NB4 (cell line): ENCODE results near the gene PDE4B.

ENCODE experiments used
- MYC ChIP-seq: IDR thresholded peaks from 2 replicates; pipeline ENCODE4 v1.6.1; 2011; ENCODE audit warnings: low read depth, low read length
- POLR2A ChIP-seq: IDR thresholded peaks from 2 replicates; pipeline ENCODE4 v1.6.1; 2011; ENCODE audit warnings: mild to moderate bottlenecking; ENCODE audit not compliant: insufficient read length; ENCODE audit errors: extremely low read depth
- TF ChIP-seq, protein P1 (sequence below): IDR thresholded peaks from 2 replicates; pipeline ENCODE4 v1.6.1; 2011; ENCODE audit warnings: low read depth, low read length
- TF ChIP-seq, protein P2 (sequence below): IDR thresholded peaks from one replicate; pipeline ENCODE4 v1.5.1; 2012; ENCODE audit warnings: low read depth, low read length

- TF ChIP-seq MYC = no peak
- TF ChIP-seq, protein P1, sequence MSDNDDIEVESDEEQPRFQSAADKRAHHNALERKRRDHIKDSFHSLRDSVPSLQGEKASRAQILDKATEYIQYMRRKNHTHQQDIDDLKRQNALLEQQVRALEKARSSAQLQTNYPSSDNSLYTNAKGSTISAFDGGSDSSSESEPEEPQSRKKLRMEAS = no peak
- no peak for TF ChIP-seq POLR2A
- TF ChIP-seq, protein P2, sequence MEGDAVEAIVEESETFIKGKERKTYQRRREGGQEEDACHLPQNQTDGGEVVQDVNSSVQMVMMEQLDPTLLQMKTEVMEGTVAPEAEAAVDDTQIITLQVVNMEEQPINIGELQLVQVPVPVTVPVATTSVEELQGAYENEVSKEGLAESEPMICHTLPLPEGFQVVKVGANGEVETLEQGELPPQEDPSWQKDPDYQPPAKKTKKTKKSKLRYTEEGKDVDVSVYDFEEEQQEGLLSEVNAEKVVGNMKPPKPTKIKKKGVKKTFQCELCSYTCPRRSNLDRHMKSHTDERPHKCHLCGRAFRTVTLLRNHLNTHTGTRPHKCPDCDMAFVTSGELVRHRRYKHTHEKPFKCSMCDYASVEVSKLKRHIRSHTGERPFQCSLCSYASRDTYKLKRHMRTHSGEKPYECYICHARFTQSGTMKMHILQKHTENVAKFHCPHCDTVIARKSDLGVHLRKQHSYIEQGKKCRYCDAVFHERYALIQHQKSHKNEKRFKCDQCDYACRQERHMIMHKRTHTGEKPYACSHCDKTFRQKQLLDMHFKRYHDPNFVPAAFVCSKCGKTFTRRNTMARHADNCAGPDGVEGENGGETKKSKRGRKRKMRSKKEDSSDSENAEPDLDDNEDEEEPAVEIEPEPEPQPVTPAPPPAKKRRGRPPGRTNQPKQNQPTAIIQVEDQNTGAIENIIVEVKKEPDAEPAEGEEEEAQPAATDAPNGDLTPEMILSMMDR = no peak
These were observed 192.8 kb downstream of the PDE4B start for GRCh38 chr1:65985393-65986066.
